Heart left ventricle (tissue), 16 donors: ENCODE measurements around the gene CDC14C. TPM values are rescaled to one million over a fixed set of nuclear protein-coding genes. Genes with fewer than 3 reads are reported as not detected.

Source experiments
- ATAC-seq, 4 donors: fragments of 200-7000 bp; cut with Tn5 transposase; one replicate each; pipeline ENCODE4 v1.9.1; 2020 to 2022; ENCODE audit warnings: moderate library complexity in 4 of 4, mild to moderate bottlenecking in 3 of 4, moderate number of reproducible peaks in 1 of 4
- DNase-seq, 5 donors: peaks; one replicate each; pipeline ENCODE4 v3.0.0-alpha.2; 2020
- H3K27ac ChIP-seq, 12 donors: fragments of 200-600 bp; sonication (generic) in 4 of 12; one replicate each; pipeline versions ENCODE4 v1.5.0 to v1.8.0; 2016 to 2022; ENCODE audit warnings: mild to moderate bottlenecking in 2 of 12
- H3K27me3 ChIP-seq, 9 donors: fragments of 200-600 bp; sonication (generic) in 2 of 9; one replicate each; pipeline versions ENCODE4 v1.5.1 to v1.8.0; 2016 to 2022; ENCODE audit warnings: mild to moderate bottlenecking in 3 of 9
- H3K36me3 ChIP-seq, 9 donors: fragments of 200-600 bp; sonication (generic) in 2 of 9; one replicate each; pipeline versions ENCODE4 v1.5.0 to v1.8.0; 2018 to 2022; ENCODE audit warnings: mild to moderate bottlenecking in 2 of 9
- H3K4me1 ChIP-seq, 12 donors: fragments of 200-600 bp; sonication (generic) in 4 of 12; one replicate each; pipeline versions ENCODE4 v1.5.0 to v1.8.0; 2016 to 2022; ENCODE audit warnings: mild to moderate bottlenecking in 3 of 12
- H3K4me3 ChIP-seq, 12 donors: fragments of 200-600 bp; sonication (generic) in 4 of 12; one replicate each; pipeline versions ENCODE4 v1.5.0 to v1.8.0; 2017 to 2022; ENCODE audit warnings: mild to moderate bottlenecking in 9 of 12, moderate library complexity in 4 of 12
- H3K9me3 ChIP-seq, 12 donors: fragments of 200-600 bp; sonication (generic) in 4 of 12; one replicate each; pipeline versions ENCODE4 v1.5.0 to v1.8.0; 2016 to 2022; ENCODE audit warnings: mild to moderate bottlenecking in 1 of 12
- POLR2A ChIP-seq, 2 donors: fragments of 450-650 bp; IDR thresholded peaks; one replicate each; pipeline ENCODE4 v1.6.1; 2017; ENCODE audit warnings: antibody characterized with exemption in 2 of 2, mild to moderate bottlenecking in 2 of 2, moderate library complexity in 2 of 2
- WGBS, 4 donors: extraction: QIAGEN DNeasy Blood & Tissue Kit in 2 of 4; methylation state at CpG; one replicate each; pipeline versions ENCODE4 v1.1.5 to v1.1.7; 2013 to 2018; 5-methylcytosine and 5-hydroxymethylcytosine counted together
- intact Hi-C, 10 donors: fragments of 100-400 bp; cut with DNase I; formaldehyde crosslinking; loops; one replicate each; pipeline versions ENCODE4 v1.11.1 to v1.14.2; 2022
- polyA plus RNA-seq, 2 donors: library from polyadenylated mRNA; stranded (reverse); fragments of 200-250 nt; gene quantifications; one replicate each; pipeline ENCODE4 v1.2.3, GENCODE V29; 2013
- total RNA-seq, 9 donors: library from RNA; depleted of rRNA in 2 of 9; stranded (reverse); fragments of >200 nt in 2 of 9; fragmentation: NEBNext Ultra II Directional in 3 of 9; extraction: Animal tissue kit (Norgen Biotek cat#: 25700) in 3 of 9; gene quantifications; one replicate each; pipeline versions ENCODE4 v1.1.0 to v1.2.4, GENCODE V29; 2016 to 2023
- TF ChIP-seq, protein P1 (sequence below), 12 donors: fragments of 200-600 bp; sonication (generic) in 4 of 12; IDR thresholded peaks; one replicate each; pipeline versions ENCODE4 v1.5.0 to v1.8.0; 2018 to 2022; ENCODE audit warnings: antibody characterized with exemption in 12 of 12, mild to moderate bottlenecking in 5 of 12
- donor health status: ischemic (EF 13 %, LVEDD 7.1; RV severe dilation, severe dysfunction).
- donor health status: healthy with polysubstance abuse.
- donor health status: DM: no; HTN: yes; CAD: no.
- donor health status: DM: no; HTN: no; CAD: no.
- donor health status: ischemic (EF 25% LVEDD 6.9; RV normal size, moderate dysfunction).
- donor health status: ischemic (EF 25% LVEDD 5.7; RV mildly dilated, moderate dysfunction).
- donor health status: healthy.
- donor health status: DM: yes; HTN: yes; CAD: no.
- donor health status: ischemic (EF 35%, LVEDD 5.7; RV mildly dilated, moderate dysfunction).
- donor health status: nonischemic (EF 11% LVEDD 7.7; RV severe dilation, severe dysfunction).
- donor health status: DM: yes; HTN: yes; CAD: no.
- donor health status: PGD.
- donor health status: ischemic (EF 29% LVEDD 5.4; RV normal size, mild dysfunction).
- donor health status: nonischemic (EF 23%, LVEDD 6.1; RV moderate dilation, normal function).

CDC14C gene
- total and polyA plus RNA-seq, 11 donors, result not detected

DNA sequence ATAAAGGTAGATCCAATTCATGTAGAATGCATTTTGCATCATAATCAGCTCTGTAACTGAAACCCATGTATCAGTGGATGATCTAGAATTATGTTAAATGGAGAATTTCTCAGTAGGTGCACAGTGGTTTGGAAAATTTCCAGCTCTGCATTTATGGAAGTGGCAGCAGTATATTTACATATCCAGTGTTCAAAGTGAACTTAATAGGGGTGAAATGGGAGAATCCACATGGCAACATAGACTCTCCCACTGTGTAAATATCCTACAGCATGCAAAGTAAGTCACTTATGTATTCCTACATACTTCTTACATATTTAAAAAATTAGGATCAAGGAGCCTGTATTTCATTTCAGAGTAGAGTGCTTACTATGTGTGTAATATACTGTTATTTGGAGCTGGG, 35.3 kb downstream of the CDC14C start:
- DNase-seq (no peak), ATAC-seq (no peak)
- no peaks in the 10 kb centered on the region for H3K36me3 ChIP-seq
- H3K4me3 ChIP-seq, result no peak overlapping the region
- no peaks in the 10 kb centered on the region for H3K27me3 ChIP-seq
- no peak overlapping the region for H3K27ac ChIP-seq
- peaks cover 0 to 13% (median 0%) of the 10 kb centered on the region in 12 donors for H3K4me1 ChIP-seq
- no peaks in the 10 kb centered on the region for H3K9me3 ChIP-seq
- TF ChIP-seq, protein P1, sequence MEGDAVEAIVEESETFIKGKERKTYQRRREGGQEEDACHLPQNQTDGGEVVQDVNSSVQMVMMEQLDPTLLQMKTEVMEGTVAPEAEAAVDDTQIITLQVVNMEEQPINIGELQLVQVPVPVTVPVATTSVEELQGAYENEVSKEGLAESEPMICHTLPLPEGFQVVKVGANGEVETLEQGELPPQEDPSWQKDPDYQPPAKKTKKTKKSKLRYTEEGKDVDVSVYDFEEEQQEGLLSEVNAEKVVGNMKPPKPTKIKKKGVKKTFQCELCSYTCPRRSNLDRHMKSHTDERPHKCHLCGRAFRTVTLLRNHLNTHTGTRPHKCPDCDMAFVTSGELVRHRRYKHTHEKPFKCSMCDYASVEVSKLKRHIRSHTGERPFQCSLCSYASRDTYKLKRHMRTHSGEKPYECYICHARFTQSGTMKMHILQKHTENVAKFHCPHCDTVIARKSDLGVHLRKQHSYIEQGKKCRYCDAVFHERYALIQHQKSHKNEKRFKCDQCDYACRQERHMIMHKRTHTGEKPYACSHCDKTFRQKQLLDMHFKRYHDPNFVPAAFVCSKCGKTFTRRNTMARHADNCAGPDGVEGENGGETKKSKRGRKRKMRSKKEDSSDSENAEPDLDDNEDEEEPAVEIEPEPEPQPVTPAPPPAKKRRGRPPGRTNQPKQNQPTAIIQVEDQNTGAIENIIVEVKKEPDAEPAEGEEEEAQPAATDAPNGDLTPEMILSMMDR (IDR thresholded peaks at IDR 0.05), result no peak
- TF ChIP-seq POLR2A (IDR thresholded peaks at IDR 0.05), result no peak
- intact Hi-C loops, result no loop called here

DNA sequence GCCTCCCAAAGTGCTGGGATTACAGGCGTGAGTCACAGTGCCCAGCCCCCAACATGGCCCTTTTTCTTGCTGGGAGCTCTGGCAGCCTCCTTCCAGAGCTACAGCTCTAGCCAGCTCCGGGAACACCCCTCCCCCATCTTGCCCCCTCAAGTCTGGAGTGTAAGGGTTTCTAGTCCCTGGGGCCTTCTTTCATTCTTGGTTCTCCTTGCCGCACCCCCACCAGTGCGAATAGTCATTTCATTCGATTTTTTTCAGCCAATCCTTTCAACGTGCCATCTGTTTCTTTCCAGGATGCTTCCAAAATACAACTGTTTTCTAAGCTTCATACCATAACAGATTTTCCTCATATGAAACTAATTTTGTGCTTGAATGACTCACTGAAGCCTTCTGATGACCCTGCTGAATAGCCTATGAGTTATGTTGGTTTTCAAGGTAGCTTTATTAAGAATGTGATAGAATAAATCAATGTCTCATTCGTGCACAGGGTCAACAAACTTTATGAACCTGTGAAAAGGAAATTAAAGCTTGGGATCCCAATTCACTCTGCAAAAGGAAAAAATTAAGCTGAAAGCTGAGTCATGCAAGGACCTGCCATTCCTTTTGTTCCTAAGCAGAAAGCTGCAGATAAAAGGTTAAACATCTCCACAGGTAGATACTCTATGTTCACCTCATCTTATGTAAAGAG, 38.6 kb downstream of the CDC14C start:
- Histone ChIP-seq H3K36me3 (no peaks in the 10 kb centered on the region), H3K9me3 (no peaks in the 10 kb centered on the region), H3K27me3 (no peaks in the 10 kb centered on the region), H3K27ac (no peak overlapping the region), H3K4me3 (no peak overlapping the region), H3K4me1 (peaks cover 0 to 13% (median 0%) of the 10 kb centered on the region in 12 donors)
- TF ChIP-seq, protein P1 (IDR thresholded peaks at IDR 0.05), result no peak
- no peak for TF ChIP-seq POLR2A (IDR thresholded peaks at IDR 0.05)
- intact Hi-C loops, result no loop called here
- DNase-seq (peak in 2 of 5 donors; percentile 46 to 50), ATAC-seq (peak in 1 of 4 donors; percentile 43)
- WGBS, 4 donors, result 60 to 73% (median 62%) methylated on average over 7 of the region's 7 CpGs

DNA sequence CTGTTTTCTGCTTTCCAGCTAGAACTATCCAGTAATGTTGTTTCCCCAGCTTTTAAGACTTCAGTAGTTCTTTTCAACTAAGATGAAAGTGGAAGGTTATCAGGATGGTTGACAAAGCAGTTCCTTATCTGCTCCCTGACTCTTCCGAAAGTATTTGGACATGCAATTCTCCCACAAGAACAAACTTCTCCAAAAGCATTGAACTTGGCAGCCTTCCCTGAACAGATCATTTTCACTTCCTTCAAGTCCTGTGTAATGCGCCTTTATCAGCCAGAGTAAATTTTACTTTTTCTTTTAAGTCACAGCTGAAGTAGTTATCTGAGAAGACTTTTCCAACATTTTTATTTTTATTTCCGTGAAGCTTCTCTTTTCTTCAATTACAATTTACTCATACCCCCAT, 39.7 kb downstream of the CDC14C start:
- Histone ChIP-seq H3K36me3 (no peaks in the 10 kb centered on the region), H3K4me1 (peaks cover 0 to 13% (median 0%) of the 10 kb centered on the region in 12 donors), H3K27ac (no peak overlapping the region), H3K27me3 (no peaks in the 10 kb centered on the region), H3K9me3 (no peaks in the 10 kb centered on the region), H3K4me3 (no peak overlapping the region)
- TF ChIP-seq, protein P1 (IDR thresholded peaks at IDR 0.05), result no peak
- no peak for TF ChIP-seq POLR2A (IDR thresholded peaks at IDR 0.05)
- ATAC-seq, result no peak
- WGBS, 4 donors, result 26 to 32% (median 31%) methylated on average over 3 of the region's 3 CpGs
- intact Hi-C loops, result no loop called here
- no peak for DNase-seq

DNA sequence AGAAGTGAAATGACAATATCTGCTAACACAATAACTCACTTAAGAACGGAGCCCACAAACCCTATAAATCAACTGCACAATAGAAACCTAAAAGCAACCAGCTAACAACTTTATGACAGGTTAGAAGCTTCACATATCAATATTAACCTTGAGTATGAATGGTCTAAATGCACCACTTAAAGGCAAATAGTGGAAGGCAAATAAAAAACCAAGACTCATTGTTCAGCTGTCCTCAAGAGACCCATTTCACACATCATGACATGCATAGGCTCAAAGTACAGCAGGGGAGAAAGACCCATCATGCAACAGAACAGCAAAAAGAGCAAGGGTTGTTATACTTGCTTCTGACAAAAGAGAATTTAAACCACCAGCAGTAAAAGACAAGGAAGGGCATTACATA, 46.8 kb downstream of the CDC14C start:
- intact Hi-C loops, result no loop called here
- 77 to 86% (median 80%) methylated on average over 1 of the region's 1 CpG for WGBS, 4 donors

More for the DNA sequence above, 46.8 kb downstream of the CDC14C start:
- Histone ChIP-seq H3K4me3 (no peak overlapping the region), H3K27me3 (no peaks in the 10 kb centered on the region), H3K36me3 (no peaks in the 10 kb centered on the region), H3K27ac (no peak overlapping the region), H3K9me3 (peaks cover 0 to 8% (median 0%) of the 10 kb centered on the region in 12 donors), H3K4me1 (no peaks in the 10 kb centered on the region)
- DNase-seq (no peak), ATAC-seq (no peak)
- TF ChIP-seq POLR2A (IDR thresholded peaks at IDR 0.05), result no peak
- TF ChIP-seq, protein P1 (IDR thresholded peaks at IDR 0.05), result no peak
